ENCODE data around the gene ZBTB7A.

GRCh38 chr19:4066176-4066606 lies 508 bp downstream of the ZBTB7A start:
- TF ChIP-seq CTCF (conservative IDR thresholded peaks at IDR 0.05; ENCODE audit: low read length) (no peak), EZH2phosphoT487 (IDR thresholded peaks at IDR 0.05; ENCODE audit: borderline replicate concordance) (no peak)

Measured in Loucy (cell line).